PC-9 (cell line): ENCODE data around the gene ST6GALNAC6. TPM values are rescaled to one million over a fixed set of nuclear protein-coding genes. Genes with fewer than 3 reads are reported as not detected.

ENCODE experiments used
- BruUV-seq: library from RNA; stranded (reverse); fragments of 400-500 nt; replicated peaks from 2 replicates; lab custom pipeline; 2021; lab: Mats Ljungman, UMichigan
- CTCF ChIA-PET: fragments of 300-600 bp; sonication (Branson Sonifier 250); formaldehyde crosslinking; loops from one replicate; lab custom pipeline; 2022; ENCODE audit warnings: antibody characterized with exemption; lab: Charles Lee
- POLR2A ChIA-PET: fragments of 300-600 bp; sonication (Branson Sonifier 250); formaldehyde crosslinking; loops from one replicate; lab custom pipeline; 2022; ENCODE audit warnings: antibody characterized with exemption; ENCODE audit not compliant: unreplicated experiment; lab: Charles Lee
- DNase-seq, 2 experiments: peaks; one replicate each; pipeline versions ENCODE4 v3.0.0 to v3.0.0-alpha.2; 2015 to 2022; ENCODE audit warnings: mixed read lengths in 1 of 2
- H2AFZ ChIP-seq: fragments of 200-600 bp; sonication (generic); 2 replicates; pipeline ENCODE4 v1.8.1; 2017; ENCODE audit warnings: antibody characterized with exemption
- H3F3A ChIP-seq: fragments of 200-600 bp; sonication (generic); 2 replicates; pipeline ENCODE4 v1.8.1; 2017; ENCODE audit warnings: antibody characterized with exemption, mild to moderate bottlenecking, low read depth; ENCODE audit not compliant: insufficient read depth
- H3K27ac ChIP-seq: fragments of 200-600 bp; sonication (generic); 2 replicates; pipeline ENCODE4 v1.6.1; 2016; ENCODE audit warnings: mixed run types
- H3K27me3 ChIP-seq: fragments of 200-600 bp; sonication (generic); 2 replicates; pipeline ENCODE4 v1.6.1; 2016; ENCODE audit warnings: low read depth, mixed run types; ENCODE audit not compliant: insufficient read depth
- H3K36me3 ChIP-seq: fragments of 200-600 bp; sonication (generic); 2 replicates; pipeline ENCODE4 v1.6.1; 2016; ENCODE audit warnings: low read depth, mixed run types
- H3K4me1 ChIP-seq: fragments of 200-600 bp; sonication (generic); replicated peaks from 2 replicates; pipeline ENCODE4 v1.6.1; 2016; ENCODE audit warnings: mixed run types; ENCODE audit not compliant: insufficient read depth
- H3K4me2 ChIP-seq: fragments of 200-600 bp; sonication (generic); 2 replicates; pipeline ENCODE4 v1.6.1; 2017; ENCODE audit warnings: mixed run types
- H3K4me3 ChIP-seq: fragments of 200-600 bp; sonication (generic); 2 replicates; pipeline ENCODE4 v1.6.1; 2016; ENCODE audit warnings: mixed run types
- H3K79me2 ChIP-seq: fragments of 200-600 bp; sonication (generic); 2 replicates; pipeline ENCODE4 v1.6.1; 2017; ENCODE audit warnings: low read depth, mixed run types
- H3K9me2 ChIP-seq: fragments of 200-600 bp; sonication (generic); 2 replicates; pipeline ENCODE4 v1.8.1; 2017; ENCODE audit warnings: mild to moderate bottlenecking; ENCODE audit not compliant: insufficient read depth
- H3K9me3 ChIP-seq: fragments of 200-600 bp; sonication (generic); 2 replicates; pipeline ENCODE4 v1.8.1; 2016; ENCODE audit warnings: low read depth; ENCODE audit not compliant: insufficient read depth
- H4K20me1 ChIP-seq: fragments of 200-600 bp; sonication (generic); 2 replicates; pipeline ENCODE4 v1.8.1; 2017; ENCODE audit not compliant: insufficient read depth
- CTCF ChIP-seq: fragments of 200-600 bp; sonication (generic); conservative IDR thresholded peaks from 2 replicates; pipeline ENCODE4 v1.6.1; 2017; ENCODE audit warnings: mixed run types, antibody characterized with exemption, mild to moderate bottlenecking, moderate library complexity
- EZH2 ChIP-seq: fragments of 200-600 bp; sonication (generic); IDR thresholded peaks from 2 replicates; pipeline ENCODE4 v1.8.0; 2017; ENCODE audit warnings: antibody characterized with exemption, low read depth
- intact Hi-C: fragments of 100-400 bp; cut with micrococcal nuclease; formaldehyde crosslinking; loops from one replicate; pipeline ENCODE4 v1.10.0; 2022; ENCODE audit not compliant: unreplicated experiment
- total RNA-seq: library from RNA; stranded (reverse); gene quantifications from 2 replicates; pipeline ENCODE4 v1.2.3, GENCODE V29; 2021

The ST6GALNAC6 gene
- total RNA-seq, 1 experiment from 2014 or later, result 23.3 TPM

GRCh38 chr9:127945942-127946341 is 46.5 kb upstream of the ST6GALNAC6 start:
- H2AFZ ChIP-seq, result no peak overlapping the region
- POLR2A ChIA-PET, result no interaction called here
- H3K4me2 ChIP-seq, result no peak overlapping the region
- H3K9me2 ChIP-seq, result no peaks in the 10 kb centered on the region
- peaks cover 48% of the 10 kb centered on the region; the same call in 1 of the 2 replicates for H3F3A ChIP-seq
- no peaks in the 10 kb centered on the region for H3K4me1 ChIP-seq
- peaks cover 39% of the 10 kb centered on the region for H4K20me1 ChIP-seq
- intact Hi-C loops, result no loop called here
- BruUV-seq, result no TSS peak
- TF ChIP-seq EZH2, result no peak
- TF ChIP-seq CTCF, result no peak
- H3K79me2 ChIP-seq, result peaks cover 16% of the 10 kb centered on the region
- H3K36me3 ChIP-seq, result peaks cover 31% of the 10 kb centered on the region; the same call in 1 of the 2 replicates
- H3K9me3 ChIP-seq, result no peaks in the 10 kb centered on the region
- H3K27ac ChIP-seq, result no peak overlapping the region
- no peaks in the 10 kb centered on the region for H3K27me3 ChIP-seq
- H3K4me3 ChIP-seq, result no peak overlapping the region
- no peak for DNase-seq
- CTCF ChIA-PET, result interaction anchor here (0.6 to 0.8 kb wide), 2 partner anchors 90 to 154 kb away, joined by 3 to 5 read pairs; no protein-coding TSS in a partner anchor

DNA sequence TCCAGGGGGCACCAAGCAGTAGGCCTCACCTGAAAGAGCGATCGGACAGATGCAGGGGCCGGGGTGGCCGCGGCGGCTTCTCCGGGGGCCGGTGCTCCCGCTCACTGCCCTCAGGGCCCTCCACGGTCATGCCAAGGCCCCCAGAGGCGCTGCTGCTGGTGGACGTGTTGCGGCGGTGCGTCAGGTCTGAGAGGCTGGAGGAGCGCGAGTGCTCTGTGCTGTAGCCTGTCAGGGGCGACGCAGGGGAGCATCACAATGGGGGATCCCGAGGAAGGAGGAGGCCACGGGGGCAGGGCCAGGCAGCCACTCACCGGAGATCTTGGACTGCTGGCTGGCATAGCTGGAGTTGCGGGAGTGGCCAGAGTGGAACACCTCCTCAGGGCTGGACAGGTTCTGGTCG is 45.9 kb upstream of the ST6GALNAC6 start:
- no TSS peak for BruUV-seq
- Histone ChIP-seq H3K4me1 (no peaks in the 10 kb centered on the region), H3K4me3 (no peak overlapping the region), H3K79me2 (peaks cover 10% of the 10 kb centered on the region), H3K27me3 (no peaks in the 10 kb centered on the region), H2AFZ (no peak overlapping the region), H3K9me3 (no peaks in the 10 kb centered on the region), H4K20me1 (peaks cover 33% of the 10 kb centered on the region), H3K36me3 (peaks cover 31% of the 10 kb centered on the region; the same call in 1 of the 2 replicates), H3K27ac (no peak overlapping the region), H3K4me2 (no peak overlapping the region), H3K9me2 (no peaks in the 10 kb centered on the region), H3F3A (peaks cover 49% of the 10 kb centered on the region; the same call in 1 of the 2 replicates)
- DNase-seq, result no peak
- intact Hi-C loops, result no loop called here
- ChIA-PET CTCF (no interaction called here), POLR2A (no interaction called here)
- TF ChIP-seq CTCF, result no peak
- no peak for TF ChIP-seq EZH2

GRCh38 chr9:127944586-127945218 is 45.3 kb upstream of the ST6GALNAC6 start:
- ChIA-PET CTCF (interaction anchor here (0.8 to 2.4 kb wide), 4 partner anchors 10 to 90 kb away, joined by 3 to 23 read pairs (median 8); partner anchors contain the start of gene EEIG1), POLR2A (interaction anchor here (0.6 kb wide), 1 partner anchor 1135 kb away, joined by 3 read pairs; no protein-coding TSS in a partner anchor)
- Histone ChIP-seq H3K79me2 (peaks cover 4% of the 10 kb centered on the region; the same call in 1 of the 2 replicates), H3K36me3 (peaks cover 31% of the 10 kb centered on the region; the same call in 1 of the 2 replicates), H2AFZ (no peak overlapping the region), H4K20me1 (peaks cover 28% of the 10 kb centered on the region), H3K4me3 (no peak overlapping the region), H3K9me2 (no peaks in the 10 kb centered on the region), H3K4me1 (no peaks in the 10 kb centered on the region), H3K9me3 (no peaks in the 10 kb centered on the region), H3K27me3 (no peaks in the 10 kb centered on the region), H3F3A (peaks cover 54% of the 10 kb centered on the region), H3K4me2 (no peak overlapping the region), H3K27ac (no peak overlapping the region)
- no peak for DNase-seq
- no peak for TF ChIP-seq EZH2
- TF ChIP-seq CTCF, result no peak
- no TSS peak for BruUV-seq
- intact Hi-C loops, result no loop called here
